Adrenal gland (tissue), 12 donors: Measurements from ENCODE around the gene IFNG. TPM values are rescaled to one million over a fixed set of nuclear protein-coding genes. Genes with fewer than 3 reads are reported as not detected.

Source experiments
- DNase-seq, 7 donors: peaks; one replicate each; pipeline ENCODE4 v3.0.0-alpha.2; 2019 to 2020
- H3K27ac ChIP-seq, 5 donors: fragments of 200-600 bp; sonication (generic) in 4 of 5; 1 replicate in 3 of 5; 2 replicates in 2 of 5; pipeline versions ENCODE4 v1.5.1 to v1.8.0; 2016 to 2020; ENCODE audit warnings: mild to moderate bottlenecking in 1 of 5
- H3K27me3 ChIP-seq: fragments of 200-600 bp; 2 replicates; pipeline ENCODE4 v1.8.0; 2021
- H3K36me3 ChIP-seq, 2 donors: fragments of 200-600 bp; replicated peaks in 1 of 2; 1 replicate in 1 of 2; 2 replicates in 1 of 2; pipeline versions ENCODE4 v1.5.1 to v1.8.0; 2018 to 2022
- H3K4me1 ChIP-seq, 2 donors: fragments of 200-600 bp; replicated peaks in 1 of 2; 1 replicate in 1 of 2; 2 replicates in 1 of 2; pipeline versions ENCODE4 v1.5.1 to v1.8.0; 2018 to 2021
- H3K4me3 ChIP-seq, 4 donors: fragments of 200-600 bp; sonication (generic) in 3 of 4; one replicate each; pipeline ENCODE4 v1.5.1; 2016 to 2018
- H3K9me3 ChIP-seq, 3 donors: fragments of 200-600 bp; sonication (generic) in 1 of 3; replicated peaks in 1 of 3; 1 replicate in 2 of 3; 2 replicates in 1 of 3; pipeline versions ENCODE4 v1.5.1 to v1.8.0; 2016 to 2021
- POLR2A ChIP-seq, 2 donors: fragments of 450-650 bp; IDR thresholded peaks; one replicate each; pipeline ENCODE4 v1.6.1; 2017; ENCODE audit warnings: antibody characterized with exemption in 2 of 2, mild to moderate bottlenecking in 2 of 2, moderate library complexity in 1 of 2
- WGBS, 4 donors: extraction: QIAGEN DNeasy Blood & Tissue Kit in 2 of 4; methylation state at CpG; one replicate each; pipeline versions ENCODE4 v1.1.5 to v1.1.7; 2013 to 2017; 5-methylcytosine and 5-hydroxymethylcytosine counted together
- intact Hi-C, 2 donors: fragments of 100-400 bp; cut with DNase I; formaldehyde crosslinking; loops; one replicate each; pipeline versions ENCODE4 v1.14.1 to v1.15.0; 2022 to 2023
- polyA plus RNA-seq, 3 donors: library from polyadenylated mRNA; stranded (reverse); fragments of 200-250 nt in 2 of 3; fragments of 350-450 nt in 1 of 3; fragmentation: Illumina TruSeq in 1 of 3; extraction: RNeasy Lipid Tissue Mini Kit (QIAGEN cat#74804) in 1 of 3; gene quantifications; one replicate each; pipeline ENCODE4 v1.2.3, GENCODE V29; 2013 to 2014
- total RNA-seq, 9 donors: library from RNA; depleted of rRNA in 4 of 9; stranded (reverse); fragments of >200 nt in 4 of 9; fragments of 120-200 nt in 1 of 9; fragmentation: NEBNext Ultra II Directional in 1 of 9; extraction: Animal tissue kit (Norgen Biotek cat#: 25700) in 1 of 9; gene quantifications; one replicate each; pipeline versions ENCODE4 v1.1.0 to v1.2.4, GENCODE V29; 2013 to 2023
- TF ChIP-seq, protein P1 (sequence below), 6 experiments: fragments of 450-650 bp in 4 of 6; fragments of 200-600 bp in 2 of 6; sonication (generic) in 1 of 6; IDR thresholded peaks; 1 replicate in 5 of 6; 2 replicates in 1 of 6; pipeline versions ENCODE4 v1.5.1 to v1.8.0; 2016 to 2021; ENCODE audit warnings: antibody characterized with exemption in 6 of 6, mild to moderate bottlenecking in 2 of 6, moderate library complexity in 1 of 6
- donor health status: healthy with polysubstance abuse.
- donor health status: Bipolar disorder and iron deficiency.
- donor health status: DM: yes; HTN: yes; CAD: no.
- donor health status: DM: no; HTN: no; CAD: no.
- donor health status: DM: no; HTN: no; CAD: no.
- donor health status: DM: yes; HTN: yes; CAD: no.

Gene IFNG
- total and polyA plus RNA-seq, 12 donors = 0.29 to 0.47 (median 0.46) TPM; not detected in 9

DNA sequence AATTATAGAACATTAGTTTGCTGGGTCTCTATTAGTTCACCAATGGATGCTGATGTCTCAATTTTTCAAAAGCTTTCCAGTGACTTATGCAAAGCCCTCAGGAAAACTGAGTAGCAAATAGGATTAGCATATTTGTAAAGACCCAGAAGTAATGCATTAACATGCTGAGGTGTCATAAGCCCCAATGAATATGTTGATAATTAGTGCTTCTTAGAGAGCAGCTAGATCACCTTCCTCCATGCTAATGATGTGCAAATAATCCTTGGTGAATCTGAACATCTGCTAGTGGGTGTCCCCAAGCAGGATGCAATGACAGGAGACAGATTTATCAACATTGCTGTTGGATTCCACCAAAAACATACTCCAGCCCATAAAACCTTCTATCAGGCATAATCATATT, 19.0 kb downstream of the IFNG start:
- Histone ChIP-seq H3K9me3 (no peaks in the 10 kb centered on the region), H3K4me3 (no peak overlapping the region), H3K36me3 (no peaks in the 10 kb centered on the region), H3K4me1 (no peaks in the 10 kb centered on the region), H3K27me3 (no peaks in the 10 kb centered on the region), H3K27ac (no peak overlapping the region)
- DNase-seq = no peak
- intact Hi-C loops = no loop called here
- TF ChIP-seq, protein P1, sequence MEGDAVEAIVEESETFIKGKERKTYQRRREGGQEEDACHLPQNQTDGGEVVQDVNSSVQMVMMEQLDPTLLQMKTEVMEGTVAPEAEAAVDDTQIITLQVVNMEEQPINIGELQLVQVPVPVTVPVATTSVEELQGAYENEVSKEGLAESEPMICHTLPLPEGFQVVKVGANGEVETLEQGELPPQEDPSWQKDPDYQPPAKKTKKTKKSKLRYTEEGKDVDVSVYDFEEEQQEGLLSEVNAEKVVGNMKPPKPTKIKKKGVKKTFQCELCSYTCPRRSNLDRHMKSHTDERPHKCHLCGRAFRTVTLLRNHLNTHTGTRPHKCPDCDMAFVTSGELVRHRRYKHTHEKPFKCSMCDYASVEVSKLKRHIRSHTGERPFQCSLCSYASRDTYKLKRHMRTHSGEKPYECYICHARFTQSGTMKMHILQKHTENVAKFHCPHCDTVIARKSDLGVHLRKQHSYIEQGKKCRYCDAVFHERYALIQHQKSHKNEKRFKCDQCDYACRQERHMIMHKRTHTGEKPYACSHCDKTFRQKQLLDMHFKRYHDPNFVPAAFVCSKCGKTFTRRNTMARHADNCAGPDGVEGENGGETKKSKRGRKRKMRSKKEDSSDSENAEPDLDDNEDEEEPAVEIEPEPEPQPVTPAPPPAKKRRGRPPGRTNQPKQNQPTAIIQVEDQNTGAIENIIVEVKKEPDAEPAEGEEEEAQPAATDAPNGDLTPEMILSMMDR (IDR thresholded peaks at IDR 0.05) = no peak
- no peak for TF ChIP-seq POLR2A (IDR thresholded peaks at IDR 0.05)

DNA sequence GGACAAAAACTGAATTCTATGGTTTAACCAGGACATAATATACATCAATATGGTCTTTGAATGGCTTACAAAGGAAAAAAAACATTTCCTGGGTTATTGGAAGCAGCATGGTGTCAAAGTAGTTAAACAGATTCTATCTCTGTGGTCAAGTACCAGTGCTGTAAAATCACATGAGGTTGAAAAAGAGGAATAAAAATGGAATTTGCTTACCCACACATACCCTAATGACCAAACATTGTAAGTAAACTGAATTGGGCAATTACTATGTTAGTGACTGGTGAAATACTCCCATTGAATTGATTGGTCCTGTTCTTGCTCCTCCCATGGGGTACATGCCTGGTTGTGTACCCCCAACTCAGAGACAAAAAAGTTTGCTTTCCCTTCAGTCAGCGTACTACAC, 19.6 kb downstream of the IFNG start:
- intact Hi-C loops = no loop called here
- Histone ChIP-seq H3K9me3 (no peaks in the 10 kb centered on the region), H3K27ac (no peak overlapping the region), H3K36me3 (no peaks in the 10 kb centered on the region), H3K4me3 (no peak overlapping the region), H3K4me1 (no peaks in the 10 kb centered on the region), H3K27me3 (no peaks in the 10 kb centered on the region)
- DNase-seq = no peak
- WGBS, 4 donors = 73 to 84% (median 83%) methylated on average over 1 of the region's 1 CpG
- TF ChIP-seq, protein P1 (IDR thresholded peaks at IDR 0.05) = no peak
- TF ChIP-seq POLR2A (IDR thresholded peaks at IDR 0.05) = no peak

DNA sequence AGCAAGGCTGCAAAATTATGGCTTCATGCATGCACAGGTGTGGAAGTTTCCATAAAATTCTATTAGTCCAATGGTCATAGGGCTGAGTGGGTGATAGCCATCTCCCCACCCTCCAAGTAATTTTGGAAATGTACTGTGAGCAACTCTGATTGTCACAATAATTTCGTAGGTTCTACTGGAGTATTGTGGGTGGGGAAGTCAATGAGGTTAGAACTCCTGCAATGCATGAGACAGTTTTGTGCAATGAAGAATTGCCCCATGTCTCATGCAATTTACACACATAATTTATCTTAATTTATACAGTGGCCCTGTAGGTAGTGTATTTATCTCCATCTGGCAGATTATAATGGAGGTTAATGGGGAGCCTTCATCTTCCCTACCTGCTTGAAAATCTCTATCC, 20.5 kb downstream of the IFNG start:
- DNase-seq = no peak
- H3K4me1 ChIP-seq = no peaks in the 10 kb centered on the region
- H3K4me3 ChIP-seq = no peak overlapping the region
- no peaks in the 10 kb centered on the region for H3K9me3 ChIP-seq
- no peak for TF ChIP-seq POLR2A (IDR thresholded peaks at IDR 0.05)
- TF ChIP-seq, protein P1 (IDR thresholded peaks at IDR 0.05) = no peak
- WGBS, 4 donors = 64 to 85% (median 69%) methylated on average over 1 of the region's 1 CpG
- no peak overlapping the region for H3K27ac ChIP-seq
- H3K36me3 ChIP-seq = no peaks in the 10 kb centered on the region
- no peaks in the 10 kb centered on the region for H3K27me3 ChIP-seq
- intact Hi-C loops = no loop called here

DNA sequence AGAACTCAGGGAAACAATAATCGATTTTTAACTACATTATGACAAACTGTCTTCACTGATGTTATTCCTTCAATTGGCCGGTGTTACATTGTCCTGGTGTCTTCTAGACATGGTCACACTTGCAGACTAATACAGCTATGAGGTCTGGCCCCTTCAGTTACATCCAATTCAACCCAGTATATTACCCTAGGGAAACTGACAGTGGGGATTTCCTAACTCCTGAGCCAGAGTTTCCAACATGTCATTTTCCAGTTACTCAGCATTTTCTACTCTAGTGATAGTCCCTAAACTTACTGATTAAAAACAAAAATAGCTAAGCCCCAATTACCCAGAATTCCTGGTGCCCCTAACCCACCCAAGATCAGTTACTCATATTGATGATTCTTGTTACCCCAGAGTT, 21.1 kb downstream of the IFNG start:
- Histone ChIP-seq H3K4me1 (no peaks in the 10 kb centered on the region), H3K9me3 (no peaks in the 10 kb centered on the region), H3K36me3 (no peaks in the 10 kb centered on the region), H3K27me3 (no peaks in the 10 kb centered on the region), H3K27ac (no peak overlapping the region), H3K4me3 (no peak overlapping the region)
- intact Hi-C loops = no loop called here
- 76 to 89% (median 82%) methylated on average over 2 of the region's 2 CpGs for WGBS, 4 donors
- DNase-seq = no peak
- TF ChIP-seq POLR2A (IDR thresholded peaks at IDR 0.05) = no peak
- TF ChIP-seq, protein P1 (IDR thresholded peaks at IDR 0.05) = no peak
